Mesenchymal stem cell (in vitro differentiated cells and primary cell): ENCODE data around the gene RAB24.

Experiments
- DNase-seq: peaks from one replicate; pipeline ENCODE4 v3.0.0-alpha.2; 2013
- H2AFZ ChIP-seq: one replicate; pipeline ENCODE4 v1.6.1; 2013; ENCODE audit warnings: low read depth, mild to moderate bottlenecking, control low read depth, inconsistent platforms, low read length, moderate library complexity
- H2AK5ac ChIP-seq: 2 replicates; pipeline ENCODE4 v1.6.1; 2013; ENCODE audit warnings: low read length, moderate library complexity, mild to moderate bottlenecking, inconsistent platforms; ENCODE audit not compliant: severe bottlenecking
- H2BK120ac ChIP-seq: one replicate; pipeline ENCODE4 v1.6.1; 2013; ENCODE audit warnings: low read depth, mild to moderate bottlenecking, inconsistent platforms, low read length, moderate library complexity
- H2BK12ac ChIP-seq, 2 experiments: one replicate each; pipeline ENCODE4 v1.6.1; 2013; ENCODE audit warnings: inconsistent platforms in 2 of 2, low read length in 2 of 2, mild to moderate bottlenecking in 2 of 2, moderate library complexity in 2 of 2, control low read depth in 1 of 2
- H2BK15ac ChIP-seq: one replicate; pipeline ENCODE4 v1.6.1; 2013; ENCODE audit warnings: mild to moderate bottlenecking, low read depth, inconsistent platforms; ENCODE audit not compliant: poor library complexity, severe bottlenecking
- H2BK5ac ChIP-seq: 2 replicates; pipeline ENCODE4 v1.6.1; 2013; ENCODE audit warnings: low read depth, mild to moderate bottlenecking, low read length, control low read depth, inconsistent platforms; ENCODE audit not compliant: poor library complexity, severe bottlenecking
- H3K14ac ChIP-seq, 2 experiments: one replicate each; pipeline ENCODE4 v1.6.1; 2013; ENCODE audit warnings: inconsistent platforms in 2 of 2, low read length in 2 of 2, control low read depth in 1 of 2, mild to moderate bottlenecking in 1 of 2, moderate library complexity in 1 of 2
- H3K18ac ChIP-seq, 2 experiments: one replicate each; pipeline ENCODE4 v1.6.1; 2013; ENCODE audit warnings: inconsistent platforms in 2 of 2, low read length in 2 of 2, control low read depth in 1 of 2, low read depth in 1 of 2, mild to moderate bottlenecking in 1 of 2
- H3K23ac ChIP-seq, 2 experiments: one replicate each; pipeline ENCODE4 v1.6.1; 2013; ENCODE audit warnings: inconsistent platforms in 2 of 2, low read length in 2 of 2, mild to moderate bottlenecking in 2 of 2, moderate library complexity in 2 of 2, control low read depth in 1 of 2
- H3K27ac ChIP-seq: 2 replicates; pipeline ENCODE4 v1.5.1; 2013; ENCODE audit warnings: mild to moderate bottlenecking, moderate library complexity, low read length, control low read depth, inconsistent platforms; ENCODE audit not compliant: poor library complexity, severe bottlenecking
- H3K27me3 ChIP-seq, 2 experiments: 2 replicates each; pipeline versions ENCODE4 v1.6.1 to v1.7.0; 2013; ENCODE audit warnings: low read length in 2 of 2, mild to moderate bottlenecking in 2 of 2, moderate library complexity in 2 of 2, control low read depth in 1 of 2, inconsistent platforms in 1 of 2; ENCODE audit not compliant: control insufficient read depth in 1 of 2, insufficient read depth in 1 of 2
- H3K36me3 ChIP-seq, 2 experiments: 2 replicates each; pipeline versions ENCODE4 v1.6.1 to v1.7.0; 2013; ENCODE audit warnings: low read length in 2 of 2, control low read depth in 1 of 2, inconsistent platforms in 1 of 2, low read depth in 1 of 2, mild to moderate bottlenecking in 1 of 2; ENCODE audit not compliant: insufficient read depth in 2 of 2, control insufficient read depth in 1 of 2
- H3K4ac ChIP-seq, 2 experiments: one replicate each; pipeline ENCODE4 v1.6.1; 2013; ENCODE audit warnings: inconsistent platforms in 2 of 2, low read length in 2 of 2, mild to moderate bottlenecking in 2 of 2, moderate library complexity in 2 of 2, control low read depth in 1 of 2, low read depth in 1 of 2
- H3K4me1 ChIP-seq: 2 replicates; pipeline ENCODE4 v1.6.1; 2013; ENCODE audit warnings: low read depth, low read length, control low read depth; ENCODE audit not compliant: control insufficient read depth, insufficient read depth
- H3K4me2 ChIP-seq: 2 replicates; pipeline ENCODE4 v1.6.1; 2013; ENCODE audit warnings: low read length, mild to moderate bottlenecking, inconsistent platforms; ENCODE audit not compliant: poor library complexity, severe bottlenecking
- H3K4me3 ChIP-seq, 2 experiments: 2 replicates each; pipeline versions ENCODE4 v1.5.1 to v1.7.0; 2013; ENCODE audit warnings: low read length in 2 of 2, mild to moderate bottlenecking in 2 of 2, control low read depth in 1 of 2, low read depth in 1 of 2; ENCODE audit not compliant: insufficient read depth in 1 of 2
- H3K79me1 ChIP-seq: replicated peaks from 2 replicates; pipeline ENCODE4 v1.6.1; 2013; ENCODE audit warnings: mild to moderate bottlenecking, control low read depth, low read length, inconsistent platforms; ENCODE audit not compliant: poor library complexity, severe bottlenecking
- H3K9ac ChIP-seq: 2 replicates; pipeline ENCODE4 v1.7.0; 2013; ENCODE audit warnings: mild to moderate bottlenecking, low read length, moderate library complexity
- H3K9me3 ChIP-seq: 2 replicates; pipeline ENCODE4 v1.7.0; 2013; ENCODE audit warnings: mild to moderate bottlenecking, low read length; ENCODE audit not compliant: control insufficient read depth
- H4K8ac ChIP-seq: one replicate; pipeline ENCODE4 v1.6.1; 2013; ENCODE audit warnings: inconsistent platforms, mild to moderate bottlenecking, low read length, moderate library complexity
- H4K91ac ChIP-seq: one replicate; pipeline ENCODE4 v1.6.1; 2013; ENCODE audit warnings: mild to moderate bottlenecking, low read length, inconsistent platforms
- WGBS: methylation state at CpG from one replicate; pipeline ENCODE4 v1.1.7; 2013; ENCODE audit warnings: mixed read lengths; 5-methylcytosine and 5-hydroxymethylcytosine counted together

RAB24 gene

GRCh38 chr5:177314376-177315342 lies 11.1 kb upstream of the RAB24 start:
- Histone ChIP-seq H3K36me3 (peaks cover 6 to 9% of the 10 kb centered on the region in 2 experiments), H3K18ac (no peak overlapping the region), H4K8ac (no peak overlapping the region), H3K79me1 (peaks cover 29% of the 10 kb centered on the region), H3K9ac (no peak overlapping the region), H2BK12ac (no peak overlapping the region), H3K14ac (no peak overlapping the region), H3K23ac (no peak overlapping the region), H3K9me3 (no peaks in the 10 kb centered on the region), H3K4me2 (no peak overlapping the region), H3K27ac (no peak overlapping the region), H2AK5ac (no peak overlapping the region), H3K27me3 (no peaks in the 10 kb centered on the region), H4K91ac (no peak overlapping the region), H3K4me1 (peaks cover 27% of the 10 kb centered on the region), H2BK15ac (no peak overlapping the region), H2AFZ (no peak overlapping the region), H3K4me3 (no peak overlapping the region), H2BK120ac (no peak overlapping the region), H3K4ac (no peak overlapping the region), H2BK5ac (no peak overlapping the region)
- DNase-seq, result no peak
- 96% methylated on average over 17 of the region's 18 CpGs for WGBS

- no peak for DNase-seq
Measured at GRCh38 chr5:177313561-177314259, 10.2 kb upstream of the RAB24 start.

GRCh38 chr5:177312649-177313181 lies 9.2 kb upstream of the RAB24 start:
- no peaks in the 10 kb centered on the region for H3K9me3 ChIP-seq
- WGBS, result 9% methylated on average over 19 of the region's 19 CpGs
- H3K36me3 ChIP-seq, result peaks cover 6 to 24% of the 10 kb centered on the region in 2 experiments
- H4K8ac ChIP-seq, result peak overlapping the region; percentile 35
- H3K4me1 ChIP-seq, result peaks cover 29% of the 10 kb centered on the region
- H2BK5ac ChIP-seq, result no peak overlapping the region
- peak overlapping the region; percentile 59 for H3K9ac ChIP-seq
- H2AK5ac ChIP-seq, result no peak overlapping the region
- H3K27me3 ChIP-seq, result no peaks in the 10 kb centered on the region
- peak overlapping the region in 1 of 2 experiments; percentile 83 for H3K4me3 ChIP-seq
- no peak overlapping the region for H2BK120ac ChIP-seq
- peak overlapping the region; percentile 31 for H2BK15ac ChIP-seq
- H4K91ac ChIP-seq, result peak overlapping the region; percentile 25
- H2BK12ac ChIP-seq, result no peak overlapping the region
- no peak overlapping the region for H2AFZ ChIP-seq
- H3K79me1 ChIP-seq, result peaks cover 40% of the 10 kb centered on the region
- H3K18ac ChIP-seq, result no peak overlapping the region
- no peak overlapping the region for H3K4ac ChIP-seq
- no peak overlapping the region for H3K23ac ChIP-seq
- H3K27ac ChIP-seq, result no peak overlapping the region
- no peak overlapping the region for H3K14ac ChIP-seq
- peak overlapping the region; percentile 77 for H3K4me2 ChIP-seq
- DNase-seq, result no peak

More at GRCh38 chr5:177313561-177314259, 10.2 kb upstream of the RAB24 start:
- H2BK12ac ChIP-seq, result no peak overlapping the region
- H3K23ac ChIP-seq, result no peak overlapping the region
- no peak overlapping the region for H4K8ac ChIP-seq
- H3K4ac ChIP-seq, result no peak overlapping the region
- peaks cover 29% of the 10 kb centered on the region for H3K4me1 ChIP-seq
- H2AFZ ChIP-seq, result no peak overlapping the region
- H3K9me3 ChIP-seq, result no peaks in the 10 kb centered on the region
- no peak overlapping the region for H2BK15ac ChIP-seq
- no peak overlapping the region for H3K14ac ChIP-seq
- no peak overlapping the region for H3K9ac ChIP-seq
- H3K27ac ChIP-seq, result no peak overlapping the region
- H3K36me3 ChIP-seq, result peaks cover 6 to 18% of the 10 kb centered on the region in 2 experiments
- H4K91ac ChIP-seq, result no peak overlapping the region
- H2BK5ac ChIP-seq, result no peak overlapping the region
- no peak overlapping the region for H3K18ac ChIP-seq
- H3K79me1 ChIP-seq, result peaks cover 36% of the 10 kb centered on the region
- no peak overlapping the region for H3K4me2 ChIP-seq
- no peak overlapping the region for H2BK120ac ChIP-seq
- WGBS, result 97% methylated on average over 14 of the region's 15 CpGs
- H3K27me3 ChIP-seq, result no peaks in the 10 kb centered on the region
- no peak overlapping the region for H2AK5ac ChIP-seq
- no peak overlapping the region for H3K4me3 ChIP-seq
